Breast epithelium (tissue), 3 donors: ENCODE measurements around the gene MAPKAPK2.

Experiments used
- POLR2AphosphoS5 ChIP-seq, 3 donors: sonication (generic); formaldehyde crosslinking; IDR thresholded peaks; one replicate each; pipeline ENCODE4 v1.6.1; 2017; ENCODE audit warnings: antibody characterized with exemption in 3 of 3
- TF ChIP-seq, protein P1 (sequence below), 3 donors: fragments of 450-650 bp; IDR thresholded peaks; one replicate each; pipeline ENCODE4 v1.5.1; 2016 to 2017; ENCODE audit warnings: antibody characterized with exemption in 3 of 3, mild to moderate bottlenecking in 3 of 3, moderate library complexity in 3 of 3

DNA sequence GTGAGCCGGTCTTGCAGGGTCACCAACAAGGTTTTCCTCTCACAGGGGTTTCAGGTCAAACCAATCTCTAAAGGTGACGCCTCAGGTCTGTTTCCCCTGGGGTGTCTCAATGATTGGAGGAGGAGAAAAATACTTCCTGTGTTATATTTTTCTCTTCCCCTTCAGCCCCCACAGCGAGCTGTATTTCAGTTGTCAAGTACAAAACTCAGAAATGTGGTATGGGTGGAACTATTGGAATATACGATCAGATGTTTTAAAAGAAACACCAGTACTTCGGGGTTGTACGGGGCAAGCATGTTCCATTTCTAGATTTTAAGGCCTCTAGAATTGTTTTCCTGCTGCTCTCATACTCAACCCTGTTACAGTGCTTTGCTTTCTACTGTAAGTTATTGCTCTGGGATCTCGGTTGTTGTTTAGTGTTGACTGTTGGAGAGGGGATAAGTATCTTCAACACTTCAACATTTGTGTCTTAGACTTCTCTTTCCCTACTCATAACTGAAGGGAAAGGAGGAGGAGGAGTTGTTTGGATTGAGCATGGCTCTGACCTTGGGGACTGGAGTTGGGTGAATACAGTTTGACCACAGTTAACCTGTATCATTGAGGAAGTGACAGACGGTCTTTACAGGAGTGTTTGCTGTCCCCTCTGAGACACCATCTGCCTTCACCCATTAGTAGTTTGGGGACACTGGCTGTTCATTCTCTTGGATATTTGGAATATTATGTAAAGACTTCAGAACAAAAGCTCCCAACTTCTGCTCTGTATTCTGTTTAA is 2.0 kb downstream of the MAPKAPK2 start:
- TF ChIP-seq, protein P1, sequence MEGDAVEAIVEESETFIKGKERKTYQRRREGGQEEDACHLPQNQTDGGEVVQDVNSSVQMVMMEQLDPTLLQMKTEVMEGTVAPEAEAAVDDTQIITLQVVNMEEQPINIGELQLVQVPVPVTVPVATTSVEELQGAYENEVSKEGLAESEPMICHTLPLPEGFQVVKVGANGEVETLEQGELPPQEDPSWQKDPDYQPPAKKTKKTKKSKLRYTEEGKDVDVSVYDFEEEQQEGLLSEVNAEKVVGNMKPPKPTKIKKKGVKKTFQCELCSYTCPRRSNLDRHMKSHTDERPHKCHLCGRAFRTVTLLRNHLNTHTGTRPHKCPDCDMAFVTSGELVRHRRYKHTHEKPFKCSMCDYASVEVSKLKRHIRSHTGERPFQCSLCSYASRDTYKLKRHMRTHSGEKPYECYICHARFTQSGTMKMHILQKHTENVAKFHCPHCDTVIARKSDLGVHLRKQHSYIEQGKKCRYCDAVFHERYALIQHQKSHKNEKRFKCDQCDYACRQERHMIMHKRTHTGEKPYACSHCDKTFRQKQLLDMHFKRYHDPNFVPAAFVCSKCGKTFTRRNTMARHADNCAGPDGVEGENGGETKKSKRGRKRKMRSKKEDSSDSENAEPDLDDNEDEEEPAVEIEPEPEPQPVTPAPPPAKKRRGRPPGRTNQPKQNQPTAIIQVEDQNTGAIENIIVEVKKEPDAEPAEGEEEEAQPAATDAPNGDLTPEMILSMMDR (IDR thresholded peaks at IDR 0.05) = no peak
- TF ChIP-seq POLR2AphosphoS5 (IDR thresholded peaks at IDR 0.05) = no peak
